Lower leg skin (tissue), 3 donors: Measurements from ENCODE around the gene SRMS.

Experiments used
- POLR2A ChIP-seq, 2 donors: fragments of 450-650 bp; IDR thresholded peaks; one replicate each; pipeline ENCODE4 v1.6.1; 2016 to 2017; ENCODE audit warnings: antibody characterized with exemption in 2 of 2, mild to moderate bottlenecking in 1 of 2, moderate library complexity in 1 of 2
- TF ChIP-seq, protein P1 (sequence below), 3 donors: fragments of 450-650 bp; IDR thresholded peaks; one replicate each; pipeline ENCODE4 v1.5.1; 2016; ENCODE audit warnings: antibody characterized with exemption in 3 of 3, mild to moderate bottlenecking in 3 of 3, moderate library complexity in 2 of 3

DNA sequence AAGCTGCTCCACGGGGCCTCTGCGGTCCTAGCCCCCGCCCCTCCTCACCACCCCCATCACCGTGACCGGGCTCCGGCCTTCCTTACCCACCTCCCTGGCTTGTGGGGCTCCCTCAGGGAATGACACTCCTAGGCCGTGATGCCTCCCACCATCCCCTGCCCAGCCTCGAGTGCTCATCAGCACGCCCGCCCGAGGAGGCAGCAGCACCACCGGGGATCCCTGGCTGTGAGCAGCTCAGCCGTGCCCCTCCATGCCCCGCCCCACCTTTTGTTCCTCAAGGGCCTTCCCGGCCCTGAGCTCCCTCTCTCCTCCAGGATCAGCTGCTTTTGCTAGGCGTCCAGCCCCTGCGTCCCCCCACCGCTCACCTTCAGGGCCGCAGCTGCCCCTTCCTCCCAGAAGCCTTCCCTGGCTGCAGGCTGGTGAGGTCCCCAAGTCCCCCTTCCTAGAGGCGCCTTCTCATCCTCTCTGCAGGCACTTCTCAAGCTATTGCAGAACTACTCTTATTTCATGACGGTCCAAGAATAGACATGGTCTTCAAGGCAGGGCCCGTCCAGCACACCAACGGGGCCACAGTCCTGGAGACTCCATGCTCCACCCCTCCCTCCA, 9.4 kb upstream of the SRMS start:
- TF ChIP-seq, protein P1, sequence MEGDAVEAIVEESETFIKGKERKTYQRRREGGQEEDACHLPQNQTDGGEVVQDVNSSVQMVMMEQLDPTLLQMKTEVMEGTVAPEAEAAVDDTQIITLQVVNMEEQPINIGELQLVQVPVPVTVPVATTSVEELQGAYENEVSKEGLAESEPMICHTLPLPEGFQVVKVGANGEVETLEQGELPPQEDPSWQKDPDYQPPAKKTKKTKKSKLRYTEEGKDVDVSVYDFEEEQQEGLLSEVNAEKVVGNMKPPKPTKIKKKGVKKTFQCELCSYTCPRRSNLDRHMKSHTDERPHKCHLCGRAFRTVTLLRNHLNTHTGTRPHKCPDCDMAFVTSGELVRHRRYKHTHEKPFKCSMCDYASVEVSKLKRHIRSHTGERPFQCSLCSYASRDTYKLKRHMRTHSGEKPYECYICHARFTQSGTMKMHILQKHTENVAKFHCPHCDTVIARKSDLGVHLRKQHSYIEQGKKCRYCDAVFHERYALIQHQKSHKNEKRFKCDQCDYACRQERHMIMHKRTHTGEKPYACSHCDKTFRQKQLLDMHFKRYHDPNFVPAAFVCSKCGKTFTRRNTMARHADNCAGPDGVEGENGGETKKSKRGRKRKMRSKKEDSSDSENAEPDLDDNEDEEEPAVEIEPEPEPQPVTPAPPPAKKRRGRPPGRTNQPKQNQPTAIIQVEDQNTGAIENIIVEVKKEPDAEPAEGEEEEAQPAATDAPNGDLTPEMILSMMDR (IDR thresholded peaks at IDR 0.05): no peak
- no peak for TF ChIP-seq POLR2A (IDR thresholded peaks at IDR 0.05)
